ENCODE measurements around the gene PRKCB.
"Not testable (repeated sequence)": the region's sequence is repeated elsewhere in the genome, so short reads cannot be mapped to it uniquely, and the experiment has no call there.

Gene PRKCB

DNA sequence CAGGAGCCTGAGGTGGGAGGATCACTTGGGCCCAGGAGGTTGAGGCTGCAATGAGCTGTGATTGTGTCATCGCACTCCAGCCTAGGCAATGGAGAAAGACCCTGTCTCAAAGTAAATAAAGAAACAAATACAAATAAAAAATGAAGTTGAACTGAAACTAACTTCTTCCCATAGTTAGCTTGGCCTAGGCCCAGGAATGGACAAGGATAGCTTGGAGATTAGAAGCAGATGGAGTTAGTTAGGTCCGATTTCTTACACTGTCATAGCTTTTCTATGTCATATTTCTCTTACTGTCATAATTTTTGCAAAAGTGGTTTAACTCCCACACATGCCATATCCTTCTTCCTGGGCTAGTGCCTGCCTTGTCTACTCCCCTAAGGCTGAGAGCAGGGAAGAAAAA lies 265.6 kb downstream of the PRKCB start:
- H3K9me2 ChIP-seq (replicated peaks; ENCODE audit: control insufficient read depth, low read length), result no peaks in the 10 kb centered on the region
- no peak overlapping the region for H3K27ac ChIP-seq (ENCODE audit: low read depth, low read length)
- H3K36me3 ChIP-seq (ENCODE audit: control insufficient read depth, low read length), result no peaks in the 10 kb centered on the region
- H3K4me3 ChIP-seq (ENCODE audit: low read length), result no peak overlapping the region
- no peaks in the 10 kb centered on the region for H3K9me3 ChIP-seq (ENCODE audit: control insufficient read depth, insufficient read depth, low read length)
- H3F3A ChIP-seq (ENCODE audit: control insufficient read depth, insufficient read depth), result no peaks in the 10 kb centered on the region
- no peaks in the 10 kb centered on the region for H3K27me3 ChIP-seq (ENCODE audit: control insufficient read depth, low read length)
- TF ChIP-seq EZH2phosphoT487 (IDR thresholded peaks at IDR 0.05; ENCODE audit: borderline replicate concordance, low read length), result no peak
- TF ChIP-seq, protein P1, sequence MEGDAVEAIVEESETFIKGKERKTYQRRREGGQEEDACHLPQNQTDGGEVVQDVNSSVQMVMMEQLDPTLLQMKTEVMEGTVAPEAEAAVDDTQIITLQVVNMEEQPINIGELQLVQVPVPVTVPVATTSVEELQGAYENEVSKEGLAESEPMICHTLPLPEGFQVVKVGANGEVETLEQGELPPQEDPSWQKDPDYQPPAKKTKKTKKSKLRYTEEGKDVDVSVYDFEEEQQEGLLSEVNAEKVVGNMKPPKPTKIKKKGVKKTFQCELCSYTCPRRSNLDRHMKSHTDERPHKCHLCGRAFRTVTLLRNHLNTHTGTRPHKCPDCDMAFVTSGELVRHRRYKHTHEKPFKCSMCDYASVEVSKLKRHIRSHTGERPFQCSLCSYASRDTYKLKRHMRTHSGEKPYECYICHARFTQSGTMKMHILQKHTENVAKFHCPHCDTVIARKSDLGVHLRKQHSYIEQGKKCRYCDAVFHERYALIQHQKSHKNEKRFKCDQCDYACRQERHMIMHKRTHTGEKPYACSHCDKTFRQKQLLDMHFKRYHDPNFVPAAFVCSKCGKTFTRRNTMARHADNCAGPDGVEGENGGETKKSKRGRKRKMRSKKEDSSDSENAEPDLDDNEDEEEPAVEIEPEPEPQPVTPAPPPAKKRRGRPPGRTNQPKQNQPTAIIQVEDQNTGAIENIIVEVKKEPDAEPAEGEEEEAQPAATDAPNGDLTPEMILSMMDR (IDR thresholded peaks at IDR 0.05; ENCODE audit: low read depth, low read length, poor library complexity, severe bottlenecking), result no peak
- no peaks in the 10 kb centered on the region for H3K4me1 ChIP-seq (ENCODE audit: control insufficient read depth, low read length)
- H4K20me1 ChIP-seq (ENCODE audit: control insufficient read depth, insufficient read depth, low read depth, low read length), result no peaks in the 10 kb centered on the region
- H3K79me2 ChIP-seq (ENCODE audit: control insufficient read depth, low read length), result no peaks in the 10 kb centered on the region
- no peak overlapping the region for H3K4me2 ChIP-seq (ENCODE audit: low read length)

DNA sequence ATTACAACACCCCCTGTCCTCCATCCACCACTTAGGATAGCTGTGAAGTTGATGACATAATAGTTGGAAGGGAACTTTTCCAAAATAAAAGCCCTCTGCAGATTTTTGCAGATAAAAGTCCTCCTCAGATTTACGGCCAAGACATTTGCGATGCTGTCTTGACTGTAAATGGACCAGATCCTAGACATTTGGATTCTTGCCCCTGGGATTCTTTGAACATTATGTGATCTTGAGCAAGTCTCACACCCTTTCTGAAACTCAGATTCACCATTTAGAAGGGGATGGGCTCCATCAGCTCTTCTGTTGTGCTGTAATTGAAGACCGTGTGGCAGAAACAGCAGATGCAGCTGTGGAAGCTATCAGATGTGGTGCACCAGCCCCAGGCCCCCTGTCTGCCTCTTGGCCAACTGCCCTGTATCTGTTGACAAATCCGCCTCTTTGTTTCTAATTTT lies 266.5 kb downstream of the PRKCB start:
- Histone ChIP-seq H3K4me2 (ENCODE audit: low read length) (no peak overlapping the region), H3K4me1 (ENCODE audit: control insufficient read depth, low read length) (no peaks in the 10 kb centered on the region), H3F3A (ENCODE audit: control insufficient read depth, insufficient read depth) (no peaks in the 10 kb centered on the region), H3K27ac (ENCODE audit: low read depth, low read length) (no peak overlapping the region), H3K36me3 (ENCODE audit: control insufficient read depth, low read length) (no peaks in the 10 kb centered on the region), H3K27me3 (ENCODE audit: control insufficient read depth, low read length) (no peaks in the 10 kb centered on the region), H3K79me2 (ENCODE audit: control insufficient read depth, low read length) (no peaks in the 10 kb centered on the region), H4K20me1 (ENCODE audit: control insufficient read depth, insufficient read depth, low read depth, low read length) (no peaks in the 10 kb centered on the region), H3K9me2 (replicated peaks; ENCODE audit: control insufficient read depth, low read length) (no peaks in the 10 kb centered on the region), H3K9me3 (ENCODE audit: control insufficient read depth, insufficient read depth, low read length) (no peaks in the 10 kb centered on the region), H3K4me3 (ENCODE audit: low read length) (no peak overlapping the region)
- TF ChIP-seq, protein P1 (IDR thresholded peaks at IDR 0.05; ENCODE audit: low read depth, low read length, poor library complexity, severe bottlenecking), result no peak
- TF ChIP-seq EZH2phosphoT487 (IDR thresholded peaks at IDR 0.05; ENCODE audit: borderline replicate concordance, low read length), result no peak

- not testable (repeated sequence) for H4K20me1 ChIP-seq (ENCODE audit: control insufficient read depth, insufficient read depth, low read depth, low read length); H3K27ac ChIP-seq (ENCODE audit: low read depth, low read length); H3K36me3 ChIP-seq (ENCODE audit: control insufficient read depth, low read length); H3K4me2 ChIP-seq (ENCODE audit: low read length); H3K79me2 ChIP-seq (ENCODE audit: control insufficient read depth, low read length); H3F3A ChIP-seq (ENCODE audit: control insufficient read depth, insufficient read depth); H3K27me3 ChIP-seq (ENCODE audit: control insufficient read depth, low read length); H3K4me3 ChIP-seq (ENCODE audit: low read length); H3K9me2 ChIP-seq (replicated peaks; ENCODE audit: control insufficient read depth, low read length); H3K4me1 ChIP-seq (ENCODE audit: control insufficient read depth, low read length); H3K9me3 ChIP-seq (ENCODE audit: control insufficient read depth, insufficient read depth, low read length)
Measured at GRCh38 chr16:24105471-24105870, 269.7 kb downstream of the PRKCB start.

- H3K4me1 ChIP-seq (ENCODE audit: control insufficient read depth, low read length); H3F3A ChIP-seq (ENCODE audit: control insufficient read depth, insufficient read depth); H3K27ac ChIP-seq (ENCODE audit: low read depth, low read length); H3K79me2 ChIP-seq (ENCODE audit: control insufficient read depth, low read length); H3K36me3 ChIP-seq (ENCODE audit: control insufficient read depth, low read length); H3K4me3 ChIP-seq (ENCODE audit: low read length); H3K9me2 ChIP-seq (replicated peaks; ENCODE audit: control insufficient read depth, low read length); H3K4me2 ChIP-seq (ENCODE audit: low read length); H4K20me1 ChIP-seq (ENCODE audit: control insufficient read depth, insufficient read depth, low read depth, low read length); H3K27me3 ChIP-seq (ENCODE audit: control insufficient read depth, low read length); H3K9me3 ChIP-seq (ENCODE audit: control insufficient read depth, insufficient read depth, low read length): not testable (repeated sequence)
Measured at GRCh38 chr16:24108090-24108489, 272.3 kb downstream of the PRKCB start.
